Measurements from ENCODE around the gene RNF123. TPM values are rescaled to one million over a fixed set of nuclear protein-coding genes. Genes with fewer than 3 reads are reported as not detected.

Gene RNF123
- total and polyA plus RNA-seq, 2 donors (not counting 1 experiment from before 2014, with no cell fraction given): 51.8 to 69.0 TPM

DNA sequence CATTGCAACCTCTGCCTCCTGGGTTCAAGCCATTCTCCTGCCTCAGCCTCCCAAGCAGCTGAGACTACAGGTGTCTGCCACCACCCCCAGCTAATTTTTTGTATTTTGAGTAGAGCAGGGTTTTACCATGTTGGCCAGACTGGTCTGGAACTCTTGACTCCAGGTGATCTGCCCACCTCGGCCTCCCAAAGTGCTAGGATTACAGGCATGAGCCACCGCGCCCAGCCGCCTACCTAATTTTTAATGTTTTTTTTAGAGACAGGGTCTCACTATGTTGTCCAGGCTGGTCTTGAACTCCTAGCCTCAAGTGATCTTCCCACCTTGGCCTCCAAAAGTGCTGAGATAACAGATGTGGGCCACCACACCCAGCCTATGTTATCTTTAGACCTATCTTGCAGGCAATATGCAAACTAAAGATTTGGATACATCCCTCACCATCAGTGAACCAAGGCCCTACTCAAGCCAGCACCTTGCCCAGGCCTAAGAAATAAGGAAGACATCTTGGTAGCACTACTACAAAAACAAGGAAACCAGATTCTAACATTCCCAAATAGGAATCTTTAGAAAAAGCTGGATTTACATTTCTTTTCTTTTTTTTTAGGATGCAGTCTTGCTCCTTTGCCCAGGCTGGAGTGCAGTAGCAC, 40.7 kb downstream of the RNF123 start:
- Mint-ChIP-seq H3K4me3 (no peak overlapping the region), H3K4me1 (peaks cover 20% of the 10 kb centered on the region), H3K27me3 (no peaks in the 10 kb centered on the region), H3K27ac (no peak overlapping the region), H3K9me3 (ENCODE audit: insufficient read depth) (no peaks in the 10 kb centered on the region)
- Histone ChIP-seq H3K4me3 (ENCODE audit: control extremely low read depth in 1 of 5, extremely low read depth in 1 of 5, insufficient read depth in 1 of 5, low read depth in 2 of 5, low read length in 4 of 5) (no peak overlapping the region), H4K20me1 (ENCODE audit: control insufficient read depth, insufficient read depth, low read length, poor library complexity, severe bottlenecking) (no peaks in the 10 kb centered on the region), H3K27me3 (replicated peaks in 1 of 4; ENCODE audit: control extremely low read depth in 1 of 4, control insufficient read depth in 3 of 4, insufficient read depth in 4 of 4, low read length in 3 of 4) (no peaks in the 10 kb centered on the region), H3K9ac (ENCODE audit: low read length) (no peak overlapping the region), H3K4me2 (replicated peaks; ENCODE audit: low read depth, low read length, poor library complexity, severe bottlenecking) (no peak overlapping the region), H3K4me1 (ENCODE audit: control insufficient read depth in 2 of 2, insufficient read depth in 2 of 2, low read length in 2 of 2) (peaks cover 7 to 27% of the 10 kb centered on the region in 2 donors), H3K36me3 (replicated peaks in 1 of 2; ENCODE audit: control extremely low read depth in 1 of 2, control insufficient read depth in 1 of 2, extremely low read depth in 1 of 2, insufficient read depth in 2 of 2, low read length in 1 of 2) (peaks cover 4 to 58% of the 10 kb centered on the region in 2 experiments), H3K27ac (ENCODE audit: low read length in 2 of 2) (no peak overlapping the region), H2AFZ (ENCODE audit: insufficient read depth, low read depth, low read length, poor library complexity, severe bottlenecking) (no peak overlapping the region), H3K79me2 (ENCODE audit: control insufficient read depth, insufficient read depth, low read length) (no peaks in the 10 kb centered on the region), H3K9me3 (ENCODE audit: control extremely low read depth in 1 of 3, control insufficient read depth in 2 of 3, insufficient read depth in 1 of 3, low read length in 2 of 3) (no peaks in the 10 kb centered on the region)
- ATAC-seq (ENCODE audit: low read depth): no peak
- DNase-seq: no peak
- ChIA-PET POLR2A (interaction anchor here (0.6 kb wide), 1 partner anchor 105 kb away, joined by 3 read pairs; no protein-coding TSS in a partner anchor), CTCF (no interaction called here)
- WGBS (ENCODE audit: insufficient coverage): 100% methylated on average over 3 of the region's 4 CpGs
- intact Hi-C loops (cut with micrococcal nuclease): no loop called here
- TF ChIP-seq, protein P1, sequence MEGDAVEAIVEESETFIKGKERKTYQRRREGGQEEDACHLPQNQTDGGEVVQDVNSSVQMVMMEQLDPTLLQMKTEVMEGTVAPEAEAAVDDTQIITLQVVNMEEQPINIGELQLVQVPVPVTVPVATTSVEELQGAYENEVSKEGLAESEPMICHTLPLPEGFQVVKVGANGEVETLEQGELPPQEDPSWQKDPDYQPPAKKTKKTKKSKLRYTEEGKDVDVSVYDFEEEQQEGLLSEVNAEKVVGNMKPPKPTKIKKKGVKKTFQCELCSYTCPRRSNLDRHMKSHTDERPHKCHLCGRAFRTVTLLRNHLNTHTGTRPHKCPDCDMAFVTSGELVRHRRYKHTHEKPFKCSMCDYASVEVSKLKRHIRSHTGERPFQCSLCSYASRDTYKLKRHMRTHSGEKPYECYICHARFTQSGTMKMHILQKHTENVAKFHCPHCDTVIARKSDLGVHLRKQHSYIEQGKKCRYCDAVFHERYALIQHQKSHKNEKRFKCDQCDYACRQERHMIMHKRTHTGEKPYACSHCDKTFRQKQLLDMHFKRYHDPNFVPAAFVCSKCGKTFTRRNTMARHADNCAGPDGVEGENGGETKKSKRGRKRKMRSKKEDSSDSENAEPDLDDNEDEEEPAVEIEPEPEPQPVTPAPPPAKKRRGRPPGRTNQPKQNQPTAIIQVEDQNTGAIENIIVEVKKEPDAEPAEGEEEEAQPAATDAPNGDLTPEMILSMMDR (IDR thresholded peaks at IDR 0.05): no peak
- TF ChIP-seq EZH2 (IDR thresholded peaks at IDR 0.05; ENCODE audit: borderline replicate concordance, insufficient read depth, low read depth, low read length, poor library complexity, severe bottlenecking): no peak

GRCh38 chr3:49732597-49732996, 43.2 kb downstream of the RNF123 start:
- intact Hi-C loops (cut with micrococcal nuclease): no loop called here
- H2AFZ ChIP-seq (ENCODE audit: insufficient read depth, low read depth, low read length, poor library complexity, severe bottlenecking): no peak overlapping the region
- peaks cover 6 to 56% of the 10 kb centered on the region in 2 experiments for H3K36me3 ChIP-seq (replicated peaks in 1 of 2; ENCODE audit: control extremely low read depth in 1 of 2, control insufficient read depth in 1 of 2, extremely low read depth in 1 of 2, insufficient read depth in 2 of 2, low read length in 1 of 2)
- POLR2A ChIA-PET: no interaction called here
- peaks cover 0 to 3% of the 10 kb centered on the region in 2 donors for H3K4me1 ChIP-seq (ENCODE audit: control insufficient read depth in 2 of 2, insufficient read depth in 2 of 2, low read length in 2 of 2)
- H3K4me2 ChIP-seq (replicated peaks; ENCODE audit: low read depth, low read length, poor library complexity, severe bottlenecking): no peak overlapping the region
- no peaks in the 10 kb centered on the region for H3K27me3 ChIP-seq (replicated peaks in 1 of 4; ENCODE audit: control extremely low read depth in 1 of 4, control insufficient read depth in 3 of 4, insufficient read depth in 4 of 4, low read length in 3 of 4)
- H3K4me1 Mint-ChIP-seq: peaks cover 2% of the 10 kb centered on the region
- DNase-seq: no peak
- no peak for ATAC-seq (ENCODE audit: low read depth)
- no peak for TF ChIP-seq EZH2 (IDR thresholded peaks at IDR 0.05; ENCODE audit: borderline replicate concordance, insufficient read depth, low read depth, low read length, poor library complexity, severe bottlenecking)
- TF ChIP-seq, protein P1 (IDR thresholded peaks at IDR 0.05): no peak
- H3K27me3 Mint-ChIP-seq: no peaks in the 10 kb centered on the region
- WGBS (ENCODE audit: insufficient coverage): 94% methylated on average over 10 of the region's 11 CpGs
- no peaks in the 10 kb centered on the region for H3K9me3 Mint-ChIP-seq (ENCODE audit: insufficient read depth)
- H3K4me3 Mint-ChIP-seq: no peak overlapping the region
- CTCF ChIA-PET: no interaction called here
- no peak overlapping the region for H3K27ac Mint-ChIP-seq
- H3K27ac ChIP-seq (ENCODE audit: low read length in 2 of 2): no peak overlapping the region
- peaks cover 4% of the 10 kb centered on the region for H3K79me2 ChIP-seq (ENCODE audit: control insufficient read depth, insufficient read depth, low read length)
- no peaks in the 10 kb centered on the region for H3K9me3 ChIP-seq (ENCODE audit: control extremely low read depth in 1 of 3, control insufficient read depth in 2 of 3, insufficient read depth in 1 of 3, low read length in 2 of 3)
- H4K20me1 ChIP-seq (ENCODE audit: control insufficient read depth, insufficient read depth, low read length, poor library complexity, severe bottlenecking): no peaks in the 10 kb centered on the region
- no peak overlapping the region for H3K4me3 ChIP-seq (ENCODE audit: control extremely low read depth in 1 of 5, extremely low read depth in 1 of 5, insufficient read depth in 1 of 5, low read depth in 2 of 5, low read length in 4 of 5)
- H3K9ac ChIP-seq (ENCODE audit: low read length): no peak overlapping the region
